Heart right ventricle (tissue), 16 donors: ENCODE results near the gene RXRA. TPM values are rescaled to one million over a fixed set of nuclear protein-coding genes. Genes with fewer than 3 reads are reported as not detected.

Source experiments
- ATAC-seq, 8 donors: fragments of 200-7000 bp; cut with Tn5 transposase; one replicate each; pipeline ENCODE4 v1.9.1; 2020; ENCODE audit warnings: mild to moderate bottlenecking in 8 of 8, moderate library complexity in 8 of 8, moderate number of reproducible peaks in 1 of 8
- DNase-seq, 2 donors: peaks; one replicate each; pipeline ENCODE4 v3.0.0-alpha.2; 2020
- H3K27ac ChIP-seq, 10 donors: fragments of 200-600 bp; sonication (generic) in 2 of 10; one replicate each; pipeline versions ENCODE4 v1.5.0 to v1.8.0; 2020 to 2022; ENCODE audit warnings: mild to moderate bottlenecking in 3 of 10
- H3K27me3 ChIP-seq, 7 donors: fragments of 200-600 bp; one replicate each; pipeline ENCODE4 v1.8.0; 2021 to 2022; ENCODE audit warnings: mild to moderate bottlenecking in 2 of 7
- H3K36me3 ChIP-seq, 9 donors: fragments of 200-600 bp; sonication (generic) in 1 of 9; one replicate each; pipeline versions ENCODE4 v1.5.0 to v1.8.0; 2020 to 2022; ENCODE audit warnings: mild to moderate bottlenecking in 2 of 9
- H3K4me1 ChIP-seq, 9 donors: fragments of 200-600 bp; sonication (generic) in 1 of 9; one replicate each; pipeline versions ENCODE4 v1.5.0 to v1.8.0; 2020 to 2022; ENCODE audit warnings: mild to moderate bottlenecking in 4 of 9
- H3K4me3 ChIP-seq, 10 donors: fragments of 200-600 bp; sonication (generic) in 2 of 10; one replicate each; pipeline versions ENCODE4 v1.5.0 to v1.8.0; 2020 to 2022; ENCODE audit warnings: mild to moderate bottlenecking in 7 of 10, moderate library complexity in 2 of 10
- H3K9me3 ChIP-seq, 11 donors: fragments of 200-600 bp in 10 of 11; sonication (generic) in 2 of 11; one replicate each; pipeline versions ENCODE4 v1.5.0 to v1.8.0; 2013 to 2022; ENCODE audit warnings: mild to moderate bottlenecking in 2 of 11, control low read depth in 1 of 11, moderate library complexity in 1 of 11
- CTCF ChIP-seq, 9 donors: fragments of 200-600 bp; sonication (generic) in 2 of 9; IDR thresholded peaks; one replicate each; pipeline versions ENCODE4 v1.5.0 to v1.8.0; 2021 to 2022; ENCODE audit warnings: antibody characterized with exemption in 9 of 9, mild to moderate bottlenecking in 5 of 9, moderate library complexity in 1 of 9
- WGBS, 2 donors: extraction: QIAGEN DNeasy Blood & Tissue Kit; methylation state at CpG; one replicate each; pipeline ENCODE4 v1.1.7; 2013; ENCODE audit warnings: inconsistent platforms in 1 of 2; 5-methylcytosine and 5-hydroxymethylcytosine counted together
- intact Hi-C, 10 donors: fragments of 100-400 bp; cut with DNase I; formaldehyde crosslinking; loops; one replicate each; pipeline versions ENCODE4 v1.11.1 to v1.14.2; 2022
- polyA plus RNA-seq, 2 donors: library from polyadenylated mRNA; stranded (reverse); fragments of 200-250 nt; gene quantifications; one replicate each; pipeline ENCODE4 v1.2.3, GENCODE V29; 2013
- total RNA-seq, 10 donors: library from RNA; stranded (reverse); fragmentation: NEBNext Ultra II Directional in 3 of 10; extraction: Animal tissue kit (Norgen Biotek cat#: 25700) in 3 of 10; gene quantifications; one replicate each; pipeline versions ENCODE4 v1.2.1 to v1.2.4, GENCODE V29; 2021 to 2023
- donor health status: Arrhythmogenic right ventricular cardiomyopathy.
- donor health status: ischemic (EF 13 %, LVEDD 7.1; RV severe dilation, severe dysfunction).
- donor health status: healthy with polysubstance abuse.
- donor health status: DM: no; HTN: yes; CAD: no.
- donor health status: DM: no; HTN: no; CAD: no.
- donor health status: ischemic (EF 25% LVEDD 6.9; RV normal size, moderate dysfunction).
- donor health status: ischemic (EF 25% LVEDD 5.7; RV mildly dilated, moderate dysfunction).
- donor health status: healthy.
- donor health status: DM: yes; HTN: yes; CAD: no.
- donor health status: Ischemic cardiomyopathy.
- donor health status: ischemic (EF 35%, LVEDD 5.7; RV mildly dilated, moderate dysfunction).
- donor health status: nonischemic (EF 11% LVEDD 7.7; RV severe dilation, severe dysfunction).
- donor health status: DM: yes; HTN: yes; CAD: no.
- donor health status: PGD.
- donor health status: ischemic (EF 29% LVEDD 5.4; RV normal size, mild dysfunction).
- donor health status: nonischemic (EF 23%, LVEDD 6.1; RV moderate dilation, normal function).

RXRA gene
- total and polyA plus RNA-seq, 12 donors = 22.6 to 92.3 (median 42.0) TPM

DNA sequence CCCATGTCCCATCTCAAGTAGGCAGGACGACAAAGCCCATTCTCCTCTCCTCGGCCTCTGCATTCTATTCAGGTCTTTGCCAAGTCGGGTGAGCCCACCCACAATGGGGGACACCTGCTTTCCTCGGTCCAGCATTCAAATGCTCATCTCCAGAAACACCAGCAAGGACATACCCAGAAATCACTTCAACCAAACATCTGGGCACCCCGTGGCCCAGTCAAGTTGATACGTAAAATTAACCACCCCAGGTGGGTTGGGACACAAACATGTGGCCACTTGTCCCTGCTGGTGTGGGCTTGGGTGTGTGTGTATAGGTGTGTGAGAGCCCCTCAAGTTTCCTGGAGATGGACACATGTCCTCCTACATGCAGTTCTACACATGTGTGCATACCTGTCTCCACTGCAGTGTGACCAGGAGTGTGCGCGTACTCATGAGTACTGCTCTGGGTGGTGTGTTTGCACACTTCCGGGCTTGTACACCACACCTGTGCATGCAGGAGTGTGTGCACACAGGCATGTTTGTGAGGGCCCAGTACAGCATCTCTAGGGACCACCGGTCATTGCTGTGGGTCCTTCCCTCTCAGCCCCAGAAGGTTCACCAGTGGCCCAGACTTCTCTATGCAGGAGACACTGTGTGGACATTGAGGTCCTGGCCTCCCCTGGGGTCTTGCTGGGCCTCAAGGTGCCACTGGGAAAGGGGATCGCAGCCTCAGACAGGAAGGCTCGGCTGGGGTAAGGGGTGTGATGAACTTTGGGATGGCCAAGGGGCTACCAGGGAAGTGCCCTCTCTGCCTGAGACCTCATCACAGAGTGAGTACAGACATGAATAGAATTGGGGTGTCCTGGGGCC lies 35.4 kb upstream of the RXRA start:
- 96 to 98% methylated on average over 12 of the region's 12 CpGs for WGBS, 2 donors
- H3K4me3 ChIP-seq = no peak overlapping the region
- H3K27ac ChIP-seq = no peak overlapping the region
- no peak for ATAC-seq
- no peak for TF ChIP-seq CTCF (IDR thresholded peaks at IDR 0.05)
- H3K9me3 ChIP-seq = no peaks in the 10 kb centered on the region
- H3K36me3 ChIP-seq = no peaks in the 10 kb centered on the region
- peaks cover 5 to 20% (median 16%) of the 10 kb centered on the region in 9 donors for H3K4me1 ChIP-seq
- intact Hi-C loops = loop anchor here in 2 of 10 donors (10.0 kb wide), 1 partner anchor 116 kb away; no protein-coding TSS in a partner anchor
- peak in 1 of 2 donors; percentile 2 for DNase-seq
- peaks cover 0 to 20% (median 0%) of the 10 kb centered on the region in 7 donors for H3K27me3 ChIP-seq

GRCh38 chr9:134291452-134291881 lies 34.8 kb upstream of the RXRA start:
- 76 to 82% methylated on average over 11 of the region's 11 CpGs for WGBS, 2 donors
- ATAC-seq = peak in 6 of 8 donors; percentile 11 to 77 (median 43)
- DNase-seq = peak in 1 of 2 donors; percentile 18

DNA sequence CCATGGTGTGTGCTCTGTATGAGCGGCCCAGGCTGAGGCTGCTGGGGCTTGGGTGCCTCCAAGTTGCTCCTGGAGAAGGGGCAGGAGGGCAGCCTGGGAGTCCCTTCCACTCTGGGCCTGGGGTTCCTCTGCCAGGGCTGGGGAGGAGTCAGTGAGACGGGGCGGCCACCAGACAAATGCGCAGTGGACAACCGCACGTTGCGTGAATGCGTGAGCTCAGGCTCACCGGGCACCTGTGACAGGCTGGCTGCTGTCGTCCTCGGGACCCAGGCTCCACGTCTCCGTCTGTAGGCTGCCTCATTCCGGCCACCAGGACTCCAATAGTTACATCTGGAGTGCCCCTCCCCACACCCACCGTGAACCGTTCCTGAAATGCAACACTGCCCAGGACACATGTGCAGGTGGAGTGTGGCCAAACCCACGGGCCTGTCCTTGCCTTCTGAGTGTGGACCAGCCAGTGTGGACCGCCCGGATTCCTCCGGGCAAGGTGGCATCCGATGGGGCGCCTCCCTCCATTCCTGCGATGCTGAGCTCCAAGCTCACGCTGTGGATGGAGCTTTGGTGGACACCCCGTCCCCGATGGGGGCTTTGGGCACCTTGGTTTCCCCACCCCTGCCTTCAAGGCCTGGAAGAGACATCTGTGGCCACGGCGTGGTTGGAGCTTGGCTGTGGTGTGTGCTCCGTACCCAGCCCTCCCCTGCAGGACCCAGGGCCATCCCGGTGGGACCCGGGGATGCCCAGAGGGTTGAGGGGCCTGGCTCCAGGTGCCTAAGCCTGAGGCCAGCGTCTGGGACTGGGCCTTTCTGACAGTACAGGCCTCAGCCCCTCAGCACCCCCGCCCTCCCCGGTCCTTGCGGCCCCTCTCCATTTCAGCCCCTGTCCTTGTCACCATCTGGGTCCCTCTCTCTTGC lies 34.0 kb upstream of the RXRA start:
- ATAC-seq (no peak), DNase-seq (peak in 1 of 2 donors; percentile 10)
- Histone ChIP-seq H3K9me3 (no peaks in the 10 kb centered on the region), H3K36me3 (no peaks in the 10 kb centered on the region), H3K27ac (no peak overlapping the region), H3K4me1 (peaks cover 5 to 20% (median 16%) of the 10 kb centered on the region in 9 donors), H3K4me3 (no peak overlapping the region), H3K27me3 (peaks cover 0 to 10% (median 0%) of the 10 kb centered on the region in 7 donors)
- WGBS, 2 donors = 95 to 96% methylated on average over 35 of the region's 35 CpGs
- intact Hi-C loops = loop anchor here in 2 of 10 donors (10.0 kb wide), 1 partner anchor 117 kb away; no protein-coding TSS in a partner anchor
- no peak for TF ChIP-seq CTCF (IDR thresholded peaks at IDR 0.05)

More at GRCh38 chr9:134291452-134291881, 34.8 kb upstream of the RXRA start:
- Histone ChIP-seq H3K4me1 (peaks cover 5 to 20% (median 16%) of the 10 kb centered on the region in 9 donors), H3K27ac (no peak overlapping the region), H3K27me3 (peaks cover 0 to 17% (median 0%) of the 10 kb centered on the region in 7 donors), H3K9me3 (no peaks in the 10 kb centered on the region), H3K4me3 (no peak overlapping the region), H3K36me3 (no peaks in the 10 kb centered on the region)
- no peak for TF ChIP-seq CTCF (IDR thresholded peaks at IDR 0.05)
- intact Hi-C loops = loop anchor here in 2 of 10 donors (10.0 kb wide), 1 partner anchor 117 kb away; no protein-coding TSS in a partner anchor
